ENCODE results near the gene TXK. TPM values are rescaled to one million over a fixed set of nuclear protein-coding genes. Genes with fewer than 3 reads are reported as not detected.

The TXK gene
- total RNA-seq, 2 donors from 2014 or later = 0.35 to 0.44 TPM

GRCh38 chr4:48110452-48110978, 23.5 kb downstream of the TXK start:
- TF ChIP-seq CTCF (IDR thresholded peaks at IDR 0.05) = no peak
- no peak overlapping the region for H3K27ac ChIP-seq
- no peak overlapping the region for H3K4me3 ChIP-seq
- no peaks in the 10 kb centered on the region for H3K27me3 ChIP-seq
- H3K4me1 ChIP-seq = no peaks in the 10 kb centered on the region
- no peak for DNase-seq (ENCODE audit: low spot score)
- H3K9me3 ChIP-seq = no peaks in the 10 kb centered on the region
- H3K36me3 ChIP-seq = no peaks in the 10 kb centered on the region

GRCh38 chr4:48109413-48110263, 24.4 kb downstream of the TXK start:
- Histone ChIP-seq H3K27me3 (no peaks in the 10 kb centered on the region), H3K9me3 (no peaks in the 10 kb centered on the region), H3K4me1 (no peaks in the 10 kb centered on the region), H3K36me3 (no peaks in the 10 kb centered on the region), H3K4me3 (no peak overlapping the region), H3K27ac (no peak overlapping the region)
- peak; percentile 15 to 57 for TF ChIP-seq CTCF (IDR thresholded peaks at IDR 0.05)
- no peak for DNase-seq (ENCODE audit: low spot score)

- DNase-seq (ENCODE audit: low spot score) = no peak
- Histone ChIP-seq H3K9me3 (no peaks in the 10 kb centered on the region), H3K4me1 (no peaks in the 10 kb centered on the region), H3K27ac (no peak overlapping the region), H3K36me3 (no peaks in the 10 kb centered on the region), H3K4me3 (no peak overlapping the region), H3K27me3 (no peaks in the 10 kb centered on the region)
- no peak for TF ChIP-seq CTCF (IDR thresholded peaks at IDR 0.05)
Observed at GRCh38 chr4:48108309-48109073, 25.6 kb downstream of the TXK start.

- Histone ChIP-seq H3K27me3 (no peaks in the 10 kb centered on the region), H3K27ac (no peak overlapping the region), H3K9me3 (no peaks in the 10 kb centered on the region), H3K4me3 (no peak overlapping the region), H3K36me3 (no peaks in the 10 kb centered on the region), H3K4me1 (no peaks in the 10 kb centered on the region)
- no peak for TF ChIP-seq CTCF (IDR thresholded peaks at IDR 0.05)
- DNase-seq (ENCODE audit: low spot score) = no peak
Observed at GRCh38 chr4:48105230-48105629, 28.8 kb downstream of the TXK start.

GRCh38 chr4:48103483-48104139, 30.4 kb downstream of the TXK start:
- DNase-seq (ENCODE audit: low spot score) = no peak
- H3K4me3 ChIP-seq = no peak overlapping the region
- H3K4me1 ChIP-seq = no peaks in the 10 kb centered on the region
- no peaks in the 10 kb centered on the region for H3K9me3 ChIP-seq
- H3K27me3 ChIP-seq = no peaks in the 10 kb centered on the region
- no peak overlapping the region for H3K27ac ChIP-seq
- TF ChIP-seq CTCF (IDR thresholded peaks at IDR 0.05) = no peak
- H3K36me3 ChIP-seq = no peaks in the 10 kb centered on the region

Data from right atrium auricular region (tissue), 2 donors.